NB4 (cell line): Measurements from ENCODE around the gene ZNF592.

Source experiments
- MYC ChIP-seq: IDR thresholded peaks from 2 replicates; pipeline ENCODE4 v1.6.1; 2011; ENCODE audit warnings: low read depth, low read length
- POLR2A ChIP-seq: IDR thresholded peaks from 2 replicates; pipeline ENCODE4 v1.6.1; 2011; ENCODE audit warnings: mild to moderate bottlenecking; ENCODE audit not compliant: insufficient read length; ENCODE audit errors: extremely low read depth
- TF ChIP-seq, protein P1 (sequence below): IDR thresholded peaks from one replicate; pipeline ENCODE4 v1.5.1; 2012; ENCODE audit warnings: low read depth, low read length

GRCh38 chr15:84826369-84826823, 78.0 kb downstream of the ZNF592 start:
- TF ChIP-seq, protein P1, sequence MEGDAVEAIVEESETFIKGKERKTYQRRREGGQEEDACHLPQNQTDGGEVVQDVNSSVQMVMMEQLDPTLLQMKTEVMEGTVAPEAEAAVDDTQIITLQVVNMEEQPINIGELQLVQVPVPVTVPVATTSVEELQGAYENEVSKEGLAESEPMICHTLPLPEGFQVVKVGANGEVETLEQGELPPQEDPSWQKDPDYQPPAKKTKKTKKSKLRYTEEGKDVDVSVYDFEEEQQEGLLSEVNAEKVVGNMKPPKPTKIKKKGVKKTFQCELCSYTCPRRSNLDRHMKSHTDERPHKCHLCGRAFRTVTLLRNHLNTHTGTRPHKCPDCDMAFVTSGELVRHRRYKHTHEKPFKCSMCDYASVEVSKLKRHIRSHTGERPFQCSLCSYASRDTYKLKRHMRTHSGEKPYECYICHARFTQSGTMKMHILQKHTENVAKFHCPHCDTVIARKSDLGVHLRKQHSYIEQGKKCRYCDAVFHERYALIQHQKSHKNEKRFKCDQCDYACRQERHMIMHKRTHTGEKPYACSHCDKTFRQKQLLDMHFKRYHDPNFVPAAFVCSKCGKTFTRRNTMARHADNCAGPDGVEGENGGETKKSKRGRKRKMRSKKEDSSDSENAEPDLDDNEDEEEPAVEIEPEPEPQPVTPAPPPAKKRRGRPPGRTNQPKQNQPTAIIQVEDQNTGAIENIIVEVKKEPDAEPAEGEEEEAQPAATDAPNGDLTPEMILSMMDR = peak; percentile 41
- TF ChIP-seq POLR2A = no peak
- TF ChIP-seq MYC = no peak
